HG03103 (cell line): ENCODE data around the gene FBXO17.
A peak's percentile ranks its signal among the peaks of the same experiment; 100 is the strongest.

Source experiments
- ATAC-seq: cut with Tn5 transposase; IDR thresholded peaks from one replicate; pipeline ENCODE4 v1.9.1; 2021; ENCODE audit warnings: low read depth; ENCODE audit not compliant: unreplicated experiment

Gene FBXO17

GRCh38 chr19:38918526-38918925 lies 57.0 kb downstream of the FBXO17 start:
- ATAC-seq, result no peak

- ATAC-seq, result no peak
Observed at GRCh38 chr19:38917921-38918491, 57.5 kb downstream of the FBXO17 start.

- no peak for ATAC-seq
Observed at GRCh38 chr19:38917516-38917915, 58.0 kb downstream of the FBXO17 start.

- no peak for ATAC-seq
Observed at GRCh38 chr19:38915329-38916321, 59.9 kb downstream of the FBXO17 start.

GRCh38 chr19:38913958-38914357 lies 61.6 kb downstream of the FBXO17 start:
- no peak for ATAC-seq

GRCh38 chr19:38912600-38913514 lies 62.7 kb downstream of the FBXO17 start:
- ATAC-seq, result no peak

- ATAC-seq, result no peak
Observed at GRCh38 chr19:38911388-38912001, 64.0 kb downstream of the FBXO17 start.

GRCh38 chr19:38910488-38910887 lies 65.1 kb downstream of the FBXO17 start:
- no peak for ATAC-seq

GRCh38 chr19:38908911-38909310 lies 66.6 kb downstream of the FBXO17 start:
- ATAC-seq, result no peak

- ATAC-seq, result no peak
Observed at GRCh38 chr19:38907670-38908069, 67.9 kb downstream of the FBXO17 start.

- no peak for ATAC-seq
Observed at GRCh38 chr19:38907227-38907626, 68.3 kb downstream of the FBXO17 start.

GRCh38 chr19:38905620-38906019 lies 69.9 kb downstream of the FBXO17 start:
- ATAC-seq, result no peak

- no peak for ATAC-seq
Observed at GRCh38 chr19:38904581-38905539, 70.7 kb downstream of the FBXO17 start.

- ATAC-seq, result no peak
Observed at GRCh38 chr19:38901683-38902082, 73.9 kb downstream of the FBXO17 start.

- ATAC-seq, result no peak
Observed at GRCh38 chr19:38900743-38901190, 74.8 kb downstream of the FBXO17 start.

GRCh38 chr19:38900202-38900629 lies 75.3 kb downstream of the FBXO17 start:
- ATAC-seq, result no peak

- peak; percentile 89 for ATAC-seq
Observed at GRCh38 chr19:38899447-38900201, 75.9 kb downstream of the FBXO17 start, which contains the start of the genes NFKBIB and SIRT2. Gene NFKBIB, plus strand, starts transcription at chr19:38899969. Its CDS starts 64 bp downstream, at chr19:38900033. Gene SIRT2, minus strand, starts transcription at chr19:38899618. Its CDS starts 97 bp downstream, at chr19:38899521.

GRCh38 chr19:38898788-38899446 lies 76.6 kb downstream of the FBXO17 start:
- no peak for ATAC-seq
